ENCODE data around the gene NTRK1.

Gene NTRK1

GRCh38 chr1:156905176-156905575 is 44.5 kb downstream of the NTRK1 start:
- no peak overlapping the region for H3K4me3 ChIP-seq (ENCODE audit: low read depth, low read length)
- H3K36me3 ChIP-seq (replicated peaks) = peaks cover 20% of the 10 kb centered on the region
- in situ Hi-C loops (cut with HindIII; ENCODE audit: low pct_ligation_motif_present, low sequenced_read_pairs) = no loop called here
- H3K27me3 ChIP-seq (replicated peaks) = no peaks in the 10 kb centered on the region
- no peak overlapping the region for H3K27ac ChIP-seq
- no peak for TF ChIP-seq CTCF (IDR thresholded peaks at IDR 0.05; ENCODE audit: low read depth, low read length, missing control alignments)
- DNase-seq = no peak

GRCh38 chr1:156905651-156906050 is 45.0 kb downstream of the NTRK1 start:
- Histone ChIP-seq H3K4me3 (ENCODE audit: low read depth, low read length) (no peak overlapping the region), H3K27ac (no peak overlapping the region), H3K27me3 (replicated peaks) (no peaks in the 10 kb centered on the region), H3K36me3 (replicated peaks) (peaks cover 23% of the 10 kb centered on the region)
- no peak for DNase-seq
- in situ Hi-C loops (cut with HindIII; ENCODE audit: low pct_ligation_motif_present, low sequenced_read_pairs) = no loop called here
- no peak for TF ChIP-seq CTCF (IDR thresholded peaks at IDR 0.05; ENCODE audit: low read depth, low read length, missing control alignments)

GRCh38 chr1:156906206-156906906 is 45.7 kb downstream of the NTRK1 start:
- in situ Hi-C loops (cut with HindIII; ENCODE audit: low pct_ligation_motif_present, low sequenced_read_pairs) = no loop called here
- Histone ChIP-seq H3K4me3 (ENCODE audit: low read depth, low read length) (no peak overlapping the region), H3K27me3 (replicated peaks) (no peaks in the 10 kb centered on the region), H3K27ac (no peak overlapping the region), H3K36me3 (replicated peaks) (peaks cover 23% of the 10 kb centered on the region)
- no peak for TF ChIP-seq CTCF (IDR thresholded peaks at IDR 0.05; ENCODE audit: low read depth, low read length, missing control alignments)
- no peak for DNase-seq

- Histone ChIP-seq H3K27me3 (replicated peaks) (no peaks in the 10 kb centered on the region), H3K4me3 (ENCODE audit: low read depth, low read length) (no peak overlapping the region), H3K27ac (no peak overlapping the region), H3K36me3 (replicated peaks) (peaks cover 32% of the 10 kb centered on the region)
- in situ Hi-C loops (cut with HindIII; ENCODE audit: low pct_ligation_motif_present, low sequenced_read_pairs) = no loop called here
- no peak for DNase-seq
- no peak for TF ChIP-seq CTCF (IDR thresholded peaks at IDR 0.05; ENCODE audit: low read depth, low read length, missing control alignments)
These were observed 47.9 kb downstream of the NTRK1 start for GRCh38 chr1:156908541-156908940.

- Histone ChIP-seq H3K27me3 (replicated peaks) (no peaks in the 10 kb centered on the region), H3K4me3 (ENCODE audit: low read depth, low read length) (no peak overlapping the region), H3K36me3 (replicated peaks) (peaks cover 36% of the 10 kb centered on the region), H3K27ac (no peak overlapping the region)
- in situ Hi-C loops (cut with HindIII; ENCODE audit: low pct_ligation_motif_present, low sequenced_read_pairs) = no loop called here
- DNase-seq = no peak
- TF ChIP-seq CTCF (IDR thresholded peaks at IDR 0.05; ENCODE audit: low read depth, low read length, missing control alignments) = no peak
These were observed 48.3 kb downstream of the NTRK1 start for GRCh38 chr1:156908955-156909354.

- TF ChIP-seq CTCF (IDR thresholded peaks at IDR 0.05; ENCODE audit: low read depth, low read length, missing control alignments) = no peak
- Histone ChIP-seq H3K27me3 (replicated peaks) (no peaks in the 10 kb centered on the region), H3K27ac (no peak overlapping the region), H3K4me3 (ENCODE audit: low read depth, low read length) (no peak overlapping the region), H3K36me3 (replicated peaks) (peaks cover 40% of the 10 kb centered on the region)
- in situ Hi-C loops (cut with HindIII; ENCODE audit: low pct_ligation_motif_present, low sequenced_read_pairs) = no loop called here
- no peak for DNase-seq
These were observed 49.0 kb downstream of the NTRK1 start for GRCh38 chr1:156909671-156910070.
